GM12891 (cell line): ENCODE measurements around the gene FCRL6.

Experiments used
- POLR2A ChIP-seq: IDR thresholded peaks from 2 replicates; pipeline ENCODE4 v1.6.1; 2011; ENCODE audit warnings: low read depth, low read length, control low read depth
- SPI1 ChIP-seq: IDR thresholded peaks from 2 replicates; pipeline ENCODE4 v1.6.1; 2011; ENCODE audit warnings: low read depth, low read length, control low read depth
- TAF1 ChIP-seq: IDR thresholded peaks from 2 replicates; pipeline ENCODE4 v1.6.1; 2011; ENCODE audit warnings: low read depth, low read length, control low read depth

GRCh38 chr1:159829273-159829634, 27.1 kb downstream of the FCRL6 start:
- TF ChIP-seq POLR2A (no peak), TAF1 (no peak), SPI1 (peak; percentile 75)
